ENCODE data around the gene SF3B6.
"Not testable (repeated sequence)": the region's sequence is repeated elsewhere in the genome, so short reads cannot be mapped to it uniquely, and the experiment has no call there.

SF3B6 gene

GRCh38 chr2:24110660-24111303 is 34.7 kb upstream of the SF3B6 start:
- DNase-seq (ENCODE audit: low read depth in 1 of 2, low spot score in 1 of 2): no peak
- no peak overlapping the region for H3K4me3 ChIP-seq (replicated peaks; ENCODE audit: insufficient read depth, low read length)
- no peak overlapping the region for H3K27ac ChIP-seq (replicated peaks)
- TF ChIP-seq GABPA (IDR thresholded peaks at IDR 0.05; ENCODE audit: low read depth) (no peak), POLR2AphosphoS5 (IDR thresholded peaks at IDR 0.05; ENCODE audit: low read depth) (no peak), CTCF (IDR thresholded peaks at IDR 0.05; ENCODE audit: insufficient read depth, low read length) (no peak), SPI1 (IDR thresholded peaks at IDR 0.05; ENCODE audit: borderline replicate concordance, low read depth) (no peak), REST (IDR thresholded peaks at IDR 0.05; ENCODE audit: insufficient replicate concordance, low read depth) (no peak)
- H3K27me3 ChIP-seq (ENCODE audit: insufficient read depth, poor library complexity, severe bottlenecking): no peaks in the 10 kb centered on the region

GRCh38 chr2:24109431-24109830 is 33.3 kb upstream of the SF3B6 start:
- not testable (repeated sequence) for H3K27ac ChIP-seq (replicated peaks); H3K4me3 ChIP-seq (replicated peaks; ENCODE audit: insufficient read depth, low read length); DNase-seq (ENCODE audit: low read depth in 1 of 2, low spot score in 1 of 2); H3K27me3 ChIP-seq (ENCODE audit: insufficient read depth, poor library complexity, severe bottlenecking)

GRCh38 chr2:24107336-24107735 is 31.2 kb upstream of the SF3B6 start:
- DNase-seq (ENCODE audit: low read depth in 1 of 2, low spot score in 1 of 2): no peak
- Histone ChIP-seq H3K27ac (replicated peaks) (no peak overlapping the region), H3K4me3 (replicated peaks; ENCODE audit: insufficient read depth, low read length) (no peak overlapping the region), H3K27me3 (ENCODE audit: insufficient read depth, poor library complexity, severe bottlenecking) (no peaks in the 10 kb centered on the region)
- TF ChIP-seq SPI1 (IDR thresholded peaks at IDR 0.05; ENCODE audit: borderline replicate concordance, low read depth) (no peak), POLR2AphosphoS5 (IDR thresholded peaks at IDR 0.05; ENCODE audit: low read depth) (no peak), GABPA (IDR thresholded peaks at IDR 0.05; ENCODE audit: low read depth) (no peak), CTCF (IDR thresholded peaks at IDR 0.05; ENCODE audit: insufficient read depth, low read length) (no peak), REST (IDR thresholded peaks at IDR 0.05; ENCODE audit: insufficient replicate concordance, low read depth) (no peak)

- Histone ChIP-seq H3K27ac (replicated peaks) (no peak overlapping the region), H3K4me3 (replicated peaks; ENCODE audit: insufficient read depth, low read length) (no peak overlapping the region), H3K27me3 (ENCODE audit: insufficient read depth, poor library complexity, severe bottlenecking) (no peaks in the 10 kb centered on the region)
- DNase-seq (ENCODE audit: low read depth in 1 of 2, low spot score in 1 of 2): no peak
- no peak for TF ChIP-seq CTCF (IDR thresholded peaks at IDR 0.05; ENCODE audit: insufficient read depth, low read length)
- no peak for TF ChIP-seq SPI1 (IDR thresholded peaks at IDR 0.05; ENCODE audit: borderline replicate concordance, low read depth)
- no peak for TF ChIP-seq REST (IDR thresholded peaks at IDR 0.05; ENCODE audit: insufficient replicate concordance, low read depth)
- no peak for TF ChIP-seq GABPA (IDR thresholded peaks at IDR 0.05; ENCODE audit: low read depth)
- TF ChIP-seq POLR2AphosphoS5 (IDR thresholded peaks at IDR 0.05; ENCODE audit: low read depth): no peak
Measured at GRCh38 chr2:24106786-24107185, 30.7 kb upstream of the SF3B6 start.

All from HL-60 (cell line).